GM18873 (cell line): Measurements from ENCODE around the gene PLCD1.

ENCODE experiments used
- ATAC-seq: cut with Tn5 transposase; IDR thresholded peaks from one replicate; pipeline ENCODE4 v1.9.1; 2021; ENCODE audit warnings: mild to moderate bottlenecking, moderate library complexity, moderate number of reproducible peaks; ENCODE audit not compliant: unreplicated experiment, low FRiP score

The PLCD1 gene

GRCh38 chr3:38017445-38018295, 11.8 kb downstream of the PLCD1 start:
- no peak for ATAC-seq

- ATAC-seq = no peak
Measured at GRCh38 chr3:38016847-38017444, 12.5 kb downstream of the PLCD1 start.

- no peak for ATAC-seq
Measured at GRCh38 chr3:38016410-38016809, 13.0 kb downstream of the PLCD1 start.

DNA sequence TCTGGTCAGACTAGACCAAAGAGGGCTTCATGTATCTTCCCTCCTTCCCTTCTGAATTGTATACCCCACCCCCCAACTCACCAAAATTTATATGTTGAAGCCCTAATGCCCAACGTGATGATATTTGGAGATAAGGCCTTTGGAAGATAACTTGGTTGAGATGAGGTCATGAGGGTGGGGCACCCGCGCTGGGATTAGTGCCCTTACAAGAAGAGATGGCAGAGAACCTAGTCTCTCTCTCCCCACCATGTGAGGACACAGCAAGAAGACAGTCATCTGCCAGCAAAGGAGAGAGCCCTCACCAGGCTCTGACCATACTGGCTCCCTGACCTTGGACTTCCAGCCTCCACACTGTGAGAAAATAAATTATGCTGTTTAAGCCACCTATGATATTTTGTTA, 13.5 kb downstream of the PLCD1 start:
- ATAC-seq = no peak

GRCh38 chr3:38015485-38015884, 14.0 kb downstream of the PLCD1 start:
- no peak for ATAC-seq

DNA sequence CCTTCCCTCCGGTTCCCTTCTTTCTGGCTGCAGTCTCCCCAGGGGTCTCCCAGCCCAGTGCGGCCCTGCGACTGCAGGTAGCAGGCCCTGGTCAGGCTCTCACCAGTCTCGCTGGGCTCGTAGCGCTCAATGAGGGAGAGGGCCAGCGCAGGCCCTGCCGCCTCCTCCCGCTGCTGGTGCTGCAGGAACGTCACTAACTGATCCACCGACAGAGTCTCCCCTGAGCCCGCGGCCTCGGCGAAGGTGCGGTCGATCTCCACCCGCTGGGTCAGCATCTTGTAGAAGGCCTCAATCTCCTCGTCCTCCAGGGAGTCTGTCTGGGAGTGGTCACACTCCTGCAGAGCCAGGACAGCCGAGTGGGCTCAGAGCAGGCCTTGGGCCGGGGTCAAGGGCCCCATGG, 18.3 kb downstream of the PLCD1 start:
- no peak for ATAC-seq

GRCh38 chr3:38009807-38010591, 19.4 kb downstream of the PLCD1 start:
- no peak for ATAC-seq

DNA sequence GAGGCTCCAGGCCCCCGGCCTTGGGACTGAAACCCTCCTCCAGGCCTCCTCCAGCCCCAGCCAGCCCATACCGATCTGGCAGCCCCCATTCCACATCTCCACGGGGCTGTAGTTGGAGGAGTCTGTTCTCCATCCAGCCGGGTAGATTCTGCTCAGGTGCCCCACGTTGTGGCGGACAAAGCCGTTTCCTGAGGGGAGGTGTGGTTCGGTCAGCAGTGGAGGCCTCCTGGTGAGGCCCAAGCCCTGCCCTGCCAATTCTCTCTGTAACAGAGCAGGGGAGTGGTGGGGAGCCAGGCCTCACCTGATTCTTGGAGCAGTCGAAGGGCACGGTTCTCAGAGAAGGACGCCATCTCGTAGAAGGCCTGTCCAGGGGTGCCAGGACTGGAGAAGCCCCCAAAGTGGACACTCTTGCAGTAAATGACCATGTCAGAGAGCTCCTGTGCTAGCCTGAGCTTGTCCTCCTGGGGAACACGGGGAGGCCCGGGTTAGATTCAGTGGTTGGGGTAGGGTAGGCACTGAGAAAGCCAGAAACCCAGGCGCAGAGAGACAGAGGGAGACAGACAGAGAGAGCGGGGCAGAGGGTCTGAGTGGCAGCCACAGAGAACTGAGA, 20.4 kb downstream of the PLCD1 start:
- no peak for ATAC-seq

- no peak for ATAC-seq
Measured at GRCh38 chr3:38008191-38008701, 21.2 kb downstream of the PLCD1 start.

GRCh38 chr3:38007754-38008090, 21.7 kb downstream of the PLCD1 start:
- ATAC-seq = no peak

- ATAC-seq = no peak
Measured at GRCh38 chr3:38006445-38006995, 22.9 kb downstream of the PLCD1 start.

DNA sequence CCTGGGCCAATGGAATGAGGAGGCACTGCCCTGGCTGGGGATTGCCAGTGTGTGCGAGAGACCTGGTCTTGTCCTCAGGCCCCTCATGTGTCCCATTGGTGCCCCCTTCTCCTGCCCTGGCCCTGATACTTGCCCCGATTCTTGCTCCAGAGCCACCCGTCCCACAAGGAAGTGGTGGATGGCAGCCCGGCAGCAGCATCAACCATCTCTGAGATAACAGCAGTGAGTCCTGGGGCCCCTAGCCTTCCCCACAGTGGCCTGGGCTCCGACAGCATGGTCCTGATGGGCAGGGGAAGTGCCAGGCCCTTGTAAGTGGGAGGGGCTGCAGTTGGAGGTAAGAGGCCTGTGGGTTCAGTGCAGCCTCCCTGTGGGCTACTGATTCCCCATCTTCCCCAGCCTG, 23.4 kb downstream of the PLCD1 start:
- no peak for ATAC-seq

- ATAC-seq = no peak
Measured at GRCh38 chr3:38005076-38006020, 24.1 kb downstream of the PLCD1 start.

DNA sequence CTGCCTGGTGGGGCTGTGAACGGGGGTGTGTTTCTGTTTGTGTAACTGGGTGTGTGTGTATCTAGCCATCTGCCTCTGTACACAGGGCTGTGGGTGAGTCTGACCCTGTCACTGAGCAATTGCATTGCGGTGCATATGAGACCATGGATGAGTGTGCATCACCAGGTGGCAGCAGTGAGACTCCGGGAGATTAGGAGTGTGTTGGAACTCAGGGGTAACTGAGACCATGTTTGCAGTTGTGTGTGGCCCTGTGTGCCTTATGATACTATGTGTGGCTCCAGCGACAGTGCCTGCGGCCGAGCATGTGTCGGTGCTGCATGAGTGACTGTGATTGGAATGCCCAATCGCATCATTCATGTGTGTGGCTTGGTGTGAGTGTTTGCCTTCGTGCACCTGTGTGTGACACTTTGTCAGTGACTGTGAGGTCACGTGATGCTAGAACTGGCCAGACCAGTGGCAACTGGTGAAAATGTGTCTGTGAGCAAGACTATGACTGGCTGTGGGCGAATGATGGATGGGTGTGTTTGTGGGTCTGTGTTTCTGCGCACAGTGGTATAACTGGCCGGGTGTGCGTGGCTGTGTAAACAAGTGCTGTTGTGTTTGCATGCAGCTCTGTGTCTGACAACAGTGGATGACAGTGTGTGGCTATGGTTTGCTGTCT, 24.9 kb downstream of the PLCD1 start:
- ATAC-seq = peak; percentile 54

DNA sequence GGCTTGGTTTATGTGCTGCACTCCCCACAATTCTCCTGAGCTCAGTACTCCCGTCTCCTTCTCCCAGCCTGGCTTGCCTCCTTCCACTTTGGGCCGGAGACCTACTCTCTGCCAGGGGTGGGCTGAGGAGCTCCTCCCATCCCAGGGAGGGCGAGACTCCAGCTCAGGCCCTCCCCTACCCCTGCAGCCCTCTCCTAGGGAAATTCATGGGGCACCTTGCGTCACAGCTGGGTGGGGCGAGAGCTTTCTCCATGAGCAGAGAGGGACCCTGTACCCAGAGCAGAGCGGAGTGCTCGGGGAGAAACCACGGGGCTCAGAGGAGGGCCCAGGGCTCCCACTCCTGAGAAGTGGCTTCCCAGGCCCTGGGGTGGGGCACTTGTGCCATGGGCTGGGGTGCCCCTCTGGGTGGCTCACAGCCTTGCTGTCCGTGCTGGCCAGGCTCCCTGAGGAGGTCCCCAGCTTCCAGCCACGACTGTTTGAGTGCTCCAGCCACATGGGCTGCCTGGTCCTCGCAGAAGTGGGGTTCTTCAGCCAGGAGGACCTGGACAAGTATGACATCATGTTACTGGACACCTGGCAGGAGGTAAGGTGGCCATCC, 25.5 kb downstream of the PLCD1 start:
- ATAC-seq = no peak

DNA sequence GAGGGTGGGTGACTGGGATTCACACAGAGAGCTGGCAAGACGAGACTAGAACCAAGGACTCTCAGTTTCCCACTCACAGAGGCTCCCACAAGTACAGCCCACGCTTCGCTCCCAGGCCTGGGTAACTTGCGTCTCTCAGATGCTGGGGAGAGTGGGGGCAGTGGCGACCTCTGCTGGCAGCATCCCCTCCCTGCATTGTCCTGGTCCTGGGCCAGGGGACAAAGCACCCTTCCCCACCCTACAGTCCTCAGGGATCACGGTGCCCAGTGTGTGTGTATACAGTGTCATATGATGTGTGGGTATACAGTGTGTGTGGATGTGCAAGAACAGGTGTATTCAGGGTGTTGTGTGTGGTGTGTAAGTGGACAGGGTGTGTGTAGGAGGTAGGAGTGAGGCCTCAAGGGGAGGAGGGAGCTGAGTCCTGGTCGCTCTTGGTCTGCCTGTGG, 26.0 kb downstream of the PLCD1 start:
- ATAC-seq = no peak

DNA sequence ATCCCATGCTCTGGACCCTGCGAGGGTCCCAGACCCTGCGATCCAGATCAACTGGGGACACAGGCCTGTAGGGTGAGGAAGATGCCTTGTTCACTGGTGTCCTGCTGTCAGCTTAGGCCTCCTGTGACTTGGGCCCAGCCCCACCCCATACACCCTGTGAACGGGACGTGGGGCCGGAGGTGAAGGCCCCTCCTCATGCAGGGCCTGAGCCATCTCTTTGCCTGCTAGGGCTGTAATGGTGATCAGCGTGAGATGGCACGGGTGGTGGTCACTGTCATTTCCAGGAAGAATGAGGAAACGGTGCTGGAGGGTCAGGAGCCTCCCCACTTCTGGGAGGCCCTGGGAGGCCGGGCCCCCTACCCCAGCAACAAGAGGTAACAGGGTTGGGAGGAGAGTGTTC, 26.5 kb downstream of the PLCD1 start:
- no peak for ATAC-seq

DNA sequence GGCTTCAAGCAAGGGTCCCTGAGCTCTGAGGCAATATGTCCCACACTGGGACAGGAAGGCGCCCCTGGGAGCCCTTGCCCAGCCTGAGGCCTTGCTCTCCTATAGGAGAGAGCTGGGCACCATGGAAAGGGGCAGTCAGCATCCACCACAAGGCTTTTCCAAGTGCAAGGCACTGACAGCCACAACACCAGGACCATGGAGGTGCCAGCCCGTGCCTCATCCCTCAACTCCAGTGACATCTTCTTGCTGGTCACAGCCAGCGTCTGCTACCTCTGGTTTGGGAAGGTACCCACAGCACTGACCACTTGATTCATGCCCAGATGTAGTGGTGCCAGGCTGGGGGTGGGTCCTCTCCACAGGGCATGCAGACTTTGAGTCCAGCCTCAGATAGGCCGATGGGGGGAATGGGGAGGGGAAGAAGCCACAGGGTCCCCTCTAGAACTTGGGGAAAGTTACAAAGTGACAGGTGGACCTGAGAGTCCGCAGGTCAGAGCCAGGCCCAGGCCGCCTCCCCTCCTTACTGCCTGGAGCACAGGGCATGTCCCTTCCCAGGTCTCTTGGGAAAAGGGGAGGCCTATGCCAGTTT, 27.1 kb downstream of the PLCD1 start:
- ATAC-seq = no peak
